Stimulated activated CD8-positive, alpha-beta memory T cell treated with anti-CD3 and anti-CD28 coated beads, Interleukin-7, amount 100 ng/mL, for 48 hours (primary cell): ENCODE results near the gene LEFTY2.
A peak's percentile ranks its signal among the peaks of the same experiment; 100 is the strongest.
"Not testable (repeated sequence)": the region's sequence is repeated elsewhere in the genome, so short reads cannot be mapped to it uniquely, and the experiment has no call there.

ENCODE experiments used
- DNase-seq, 2 donors: peaks; one replicate each; pipeline ENCODE4 v3.0.0-alpha.2; 2020; ENCODE audit warnings: low read depth in 1 of 2; ENCODE audit errors: extremely low read depth in 1 of 2

Gene LEFTY2

GRCh38 chr1:225941187-225941941, at the start of gene LEFTY2:
Gene LEFTY2 (minus strand): TSS chr1:225941220. CDS start chr1:225941140, 80 bp downstream.
- DNase-seq: no peak

- DNase-seq: no peak
These were observed 46.7 kb upstream of the LEFTY2 start for GRCh38 chr1:225987491-225988316.

- DNase-seq: no peak
These were observed 40.7 kb upstream of the LEFTY2 start for GRCh38 chr1:225981714-225982113.

- no peak for DNase-seq
These were observed 39.2 kb upstream of the LEFTY2 start for GRCh38 chr1:225980005-225980836.

GRCh38 chr1:225979421-225979820, 38.4 kb upstream of the LEFTY2 start:
- DNase-seq: no peak

- no peak for DNase-seq
These were observed 37.1 kb upstream of the LEFTY2 start for GRCh38 chr1:225977937-225978748.

- DNase-seq: not testable (repeated sequence)
These were observed 34.1 kb upstream of the LEFTY2 start for GRCh38 chr1:225975146-225975545.

GRCh38 chr1:225974454-225974853, 33.4 kb upstream of the LEFTY2 start:
- DNase-seq: no peak

- DNase-seq: no peak
These were observed 32.1 kb upstream of the LEFTY2 start for GRCh38 chr1:225973158-225973557.

- DNase-seq: no peak
These were observed 31.5 kb upstream of the LEFTY2 start for GRCh38 chr1:225972344-225973152.

GRCh38 chr1:225970592-225971157, 29.7 kb upstream of the LEFTY2 start:
- not testable (repeated sequence) for DNase-seq

- not testable (repeated sequence) for DNase-seq
These were observed 28.7 kb upstream of the LEFTY2 start for GRCh38 chr1:225969751-225970150.

GRCh38 chr1:225965231-225965630, 24.2 kb upstream of the LEFTY2 start:
- DNase-seq: no peak

- DNase-seq: no peak
These were observed 22.9 kb upstream of the LEFTY2 start for GRCh38 chr1:225963735-225964530.

GRCh38 chr1:225962440-225962975, 21.5 kb upstream of the LEFTY2 start:
- DNase-seq: peak; percentile 39 to 44

- DNase-seq: no peak
These were observed 20.8 kb upstream of the LEFTY2 start for GRCh38 chr1:225961659-225962439.

- no peak for DNase-seq
These were observed 17.0 kb upstream of the LEFTY2 start for GRCh38 chr1:225958041-225958440.
